RCC 7860 (cell line): ENCODE data around the gene LY6G5C.

Experiments used
- DNase-seq: peaks from one replicate; pipeline ENCODE4 v3.0.0-alpha.2; 2015; ENCODE audit warnings: low spot score
- FAIRE-seq: peaks from 2 replicates; lab custom pipeline; 2012; peaks lifted over from hg19 to GRCh38; lab: Jason Lieb, UNC

The LY6G5C gene

GRCh38 chr6:31663126-31663960 is 17.5 kb downstream of the LY6G5C start:
- DNase-seq, result no peak

DNA sequence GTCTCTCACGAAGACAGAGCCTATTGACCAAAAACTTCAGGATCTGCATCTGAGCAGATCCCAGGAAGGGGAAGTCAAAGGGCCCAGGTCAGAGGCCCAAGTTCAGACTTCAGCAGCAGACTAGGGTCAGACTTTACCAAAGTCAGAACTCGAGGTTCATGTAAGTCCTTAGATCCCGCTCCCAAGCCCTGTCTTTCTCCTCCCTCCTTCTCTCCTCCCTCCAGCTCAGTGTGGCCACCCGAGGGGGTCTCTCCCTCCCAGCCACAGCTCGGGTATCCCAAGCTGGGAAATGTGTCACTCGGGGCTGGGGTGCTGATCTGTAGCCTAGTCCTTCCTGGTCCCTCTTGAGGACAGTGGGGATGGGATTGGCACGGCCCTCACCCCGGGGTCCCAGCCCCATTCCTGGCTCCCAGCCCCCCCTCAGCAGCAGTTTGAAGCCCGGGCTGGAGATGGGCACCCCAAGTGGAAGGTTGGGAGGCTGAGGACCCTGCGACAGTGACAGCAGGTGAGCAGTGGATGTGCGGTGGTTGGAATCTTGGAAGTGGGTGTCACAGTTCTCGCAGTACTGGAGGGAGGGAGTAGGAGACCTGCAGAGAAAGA is 18.6 kb downstream of the LY6G5C start:
- no peak for FAIRE-seq
- no peak for DNase-seq

More at GRCh38 chr6:31663126-31663960, 17.5 kb downstream of the LY6G5C start:
- no peak for FAIRE-seq

DNA sequence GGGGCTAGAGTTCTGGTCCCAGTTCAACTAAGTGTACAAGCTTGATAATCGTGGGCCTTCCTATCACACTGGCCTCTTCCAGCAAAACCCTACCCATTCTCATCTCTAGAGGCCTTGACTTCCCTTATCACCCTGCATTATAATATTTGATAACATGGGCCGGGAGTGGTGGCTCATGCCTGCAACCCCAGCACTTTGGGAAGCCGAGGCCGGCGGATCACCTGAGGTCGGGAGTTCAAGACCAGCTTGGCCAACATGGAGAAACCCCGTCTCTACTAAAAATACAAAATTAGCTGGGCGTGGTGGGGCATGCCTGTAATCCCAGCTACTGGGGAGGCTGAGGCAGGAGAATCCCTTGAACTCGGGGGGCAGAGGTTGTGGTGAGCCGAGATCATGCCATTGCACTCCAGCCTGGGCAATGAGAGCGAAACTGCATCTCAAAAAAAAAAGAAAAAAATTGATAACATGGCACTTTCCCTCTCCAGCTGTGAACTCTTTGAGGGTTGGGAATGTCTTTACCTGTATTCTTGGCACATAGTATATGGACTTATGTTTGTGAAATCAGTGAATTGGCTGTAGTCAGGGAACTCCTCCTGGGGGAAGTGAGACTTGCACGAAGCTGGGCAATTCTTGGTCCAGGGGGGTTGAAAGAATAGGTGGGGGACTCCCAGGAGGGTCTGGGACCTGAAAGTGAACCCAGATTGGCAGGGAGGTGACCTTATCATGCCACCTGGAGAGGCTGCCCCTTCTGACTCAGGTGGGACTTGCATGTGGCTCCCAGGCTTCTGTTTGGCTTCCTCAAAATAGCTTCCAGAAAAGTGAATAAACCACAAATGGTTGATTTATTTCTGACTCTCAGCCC is 19.4 kb downstream of the LY6G5C start:
- no peak for DNase-seq
- no peak for FAIRE-seq

DNA sequence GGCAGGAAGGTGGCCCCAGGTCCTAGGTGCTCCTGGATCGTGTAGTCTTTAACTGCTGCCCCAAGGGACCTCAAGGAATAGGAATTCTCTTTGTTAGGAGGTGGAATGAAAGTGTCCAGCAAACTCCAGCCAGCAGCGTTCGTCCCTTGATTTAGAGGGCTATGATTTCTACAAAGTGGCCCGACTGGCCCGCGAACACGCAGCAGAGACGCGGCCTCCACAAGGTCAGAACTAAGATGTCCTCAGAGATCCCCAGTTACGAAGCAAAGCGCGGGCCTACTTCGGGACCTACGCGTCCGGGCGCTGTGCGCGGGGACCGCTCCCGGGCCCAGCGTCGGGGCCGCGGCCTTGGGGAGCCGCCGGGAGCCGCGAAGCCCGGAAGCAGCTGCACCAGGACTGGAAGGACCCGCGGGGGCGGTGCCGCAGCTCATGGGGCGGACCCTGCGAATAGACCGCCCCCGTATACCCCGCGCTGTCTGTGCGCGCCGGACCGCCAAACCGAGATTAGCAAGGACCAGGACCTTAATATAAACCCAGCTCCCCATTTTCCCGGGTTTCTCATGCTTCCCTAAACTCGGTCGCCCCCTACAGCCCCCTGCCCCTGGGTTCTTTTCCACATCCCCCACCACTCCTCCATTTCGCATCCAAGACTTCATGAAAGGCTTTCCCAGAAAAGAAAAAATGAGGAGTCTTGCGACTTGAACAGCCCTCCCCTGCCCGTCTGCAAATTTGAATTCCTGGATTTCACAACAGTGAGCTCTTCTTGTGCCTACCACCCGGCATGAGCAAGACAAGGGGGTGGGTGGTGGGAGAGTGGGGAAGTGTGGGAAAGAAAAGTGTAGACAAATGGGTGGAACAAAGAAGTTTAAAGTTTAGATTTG is 20.2 kb downstream of the LY6G5C start, which contains the start of gene C6orf47:
Gene C6orf47 (minus strand): TSS at position 398 of the 881 bp plus-strand sequence. CDS start 831 bp downstream, outside the sequence.
- no peak for FAIRE-seq

DNA sequence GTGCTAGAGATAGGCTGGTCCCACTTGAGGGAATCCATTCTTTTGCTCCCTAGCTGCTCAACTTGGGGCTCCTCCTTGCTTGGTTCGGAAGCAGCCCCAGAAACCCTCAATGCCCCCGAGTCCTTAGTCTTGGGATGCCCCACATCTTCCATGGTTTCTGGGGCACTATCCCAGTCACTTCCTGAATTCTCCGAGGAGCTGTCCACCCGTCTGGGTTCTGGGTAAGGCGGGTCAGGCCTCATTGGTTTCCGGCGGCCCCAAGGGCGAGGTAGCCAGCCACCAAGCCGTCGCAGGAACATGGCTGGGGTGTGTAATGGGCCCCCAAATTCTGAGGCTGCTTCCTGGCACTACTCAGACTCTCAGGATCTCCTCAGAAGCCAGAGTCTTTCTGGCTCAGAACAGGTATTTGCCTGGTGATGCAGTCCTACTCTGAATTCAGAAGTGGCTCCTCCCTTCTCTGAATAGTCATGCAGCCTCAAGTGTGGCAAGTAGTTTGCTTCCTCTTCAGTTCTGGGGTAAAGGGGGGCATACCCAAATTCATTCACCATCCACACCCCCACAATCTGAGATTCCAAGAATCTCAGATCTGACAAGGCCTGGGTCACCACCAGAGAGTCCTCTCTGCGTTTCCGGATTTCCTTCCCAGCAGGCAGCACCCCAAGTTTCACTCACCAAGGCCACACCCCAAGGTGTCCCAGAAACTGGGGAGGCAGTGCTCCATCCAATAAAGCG is 21.1 kb downstream of the LY6G5C start:
- DNase-seq (no peak), FAIRE-seq (no peak)

More for the DNA sequence above, 20.2 kb downstream of the LY6G5C start, which contains the start of gene C6orf47:
- peak; percentile 58 for DNase-seq

DNA sequence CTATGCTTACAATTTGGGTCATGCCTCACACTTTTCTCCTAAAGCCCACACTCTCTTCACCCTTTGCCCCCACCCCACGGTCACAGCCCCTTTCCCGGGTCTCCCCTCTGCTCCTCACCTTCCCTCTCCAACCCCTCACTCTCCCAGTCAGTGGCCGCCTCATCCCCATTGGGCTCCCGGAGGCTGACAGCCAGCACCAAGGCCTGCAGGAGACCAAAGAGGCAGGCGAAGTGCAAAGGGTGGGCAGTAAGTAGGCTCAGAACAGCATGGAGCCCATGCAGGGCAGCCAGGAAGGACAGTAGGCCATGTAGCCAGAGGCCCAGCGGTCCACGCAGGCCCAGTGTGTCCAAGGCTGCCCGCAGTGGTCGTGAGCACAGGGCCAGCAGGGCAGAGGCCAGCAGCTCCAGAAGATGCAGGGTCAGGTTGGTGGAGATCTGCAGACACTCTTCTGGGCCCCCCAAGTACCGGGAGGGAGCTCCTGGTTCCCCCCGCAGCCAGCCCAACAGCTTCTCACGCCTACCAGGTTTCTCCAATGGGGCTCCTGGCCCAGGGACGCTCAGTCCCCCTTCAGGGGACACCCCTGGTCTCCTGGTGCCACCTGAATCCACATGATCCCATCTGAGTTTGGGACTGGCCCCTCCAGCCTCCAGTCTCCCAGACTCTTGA is 21.8 kb downstream of the LY6G5C start:
- no peak for FAIRE-seq

DNA sequence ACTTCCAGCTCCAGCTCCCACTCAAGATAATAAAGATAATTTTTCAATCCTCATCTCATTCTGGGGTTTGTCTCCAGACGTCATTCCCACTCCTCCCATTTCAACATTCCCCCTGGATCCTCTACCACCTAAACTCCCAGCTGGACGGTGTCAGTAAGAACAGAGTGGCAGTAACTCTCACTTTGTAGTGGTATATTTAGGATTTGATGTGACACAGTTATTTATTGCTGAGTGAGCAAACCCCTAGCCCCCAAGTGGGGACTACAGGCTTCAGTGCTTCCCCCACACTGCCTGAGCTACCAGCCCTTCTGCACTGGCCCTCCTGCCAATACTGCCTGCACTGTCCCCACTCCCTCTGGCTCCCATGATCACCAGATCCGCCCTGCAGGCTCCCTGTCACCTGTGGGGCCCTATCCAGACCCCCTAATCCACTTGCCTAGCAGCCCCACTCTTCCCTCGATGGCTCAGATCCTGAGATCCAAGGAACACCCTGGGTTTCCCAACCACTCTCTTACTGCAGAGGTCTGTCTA is 22.6 kb downstream of the LY6G5C start:
- no peak for FAIRE-seq
- DNase-seq, result no peak

More for the DNA sequence above, 21.8 kb downstream of the LY6G5C start:
- no peak for DNase-seq

- FAIRE-seq, result no peak
Measured at GRCh38 chr6:31657406-31658157, 23.3 kb downstream of the LY6G5C start.

DNA sequence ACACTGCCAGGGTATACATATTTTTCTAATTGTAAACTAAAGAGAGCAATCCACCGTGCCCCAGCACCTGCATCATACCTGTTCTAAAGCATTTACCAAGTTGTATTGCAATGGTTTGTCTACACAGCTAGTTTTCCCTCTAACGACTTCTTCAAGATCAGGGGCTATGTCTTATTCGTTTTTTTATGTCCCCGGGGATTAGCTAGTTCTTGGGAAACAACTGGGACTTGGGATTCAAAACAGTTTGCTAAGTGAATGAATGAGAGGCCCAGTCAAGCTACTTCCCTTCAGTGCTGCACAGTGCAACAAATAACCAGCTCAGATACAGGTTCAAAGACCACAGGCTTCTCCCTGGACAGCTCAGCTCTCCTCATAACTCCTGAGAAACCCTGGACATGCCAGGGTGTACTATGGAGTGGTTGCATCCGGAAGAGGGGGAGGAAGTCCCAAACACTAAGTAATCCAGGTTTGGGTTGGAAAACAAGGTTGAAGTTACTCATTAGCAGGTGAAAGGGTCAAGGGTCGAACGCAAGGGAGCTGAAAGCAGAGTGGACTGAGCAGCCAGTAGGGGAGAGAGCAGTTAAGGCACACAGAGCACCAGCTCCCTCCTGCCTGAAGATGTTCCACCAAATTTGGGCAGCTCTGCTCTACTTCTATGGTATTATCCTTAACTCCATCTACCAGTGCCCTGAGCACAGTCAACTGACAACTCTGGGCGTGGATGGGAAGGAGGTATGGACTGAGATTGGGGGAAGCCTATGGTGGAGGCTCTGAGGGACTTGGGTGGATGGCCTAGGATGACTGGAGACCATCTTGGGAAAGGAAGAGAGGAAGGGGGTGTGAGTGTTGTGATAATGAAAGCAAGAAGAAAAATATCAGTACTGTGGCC is 25.3 kb downstream of the LY6G5C start, which contains the start of gene APOM:
Gene APOM (plus strand): TSS at position 546 of the 889 bp plus-strand sequence. CDS start 73 bp downstream, at position 619.
- DNase-seq, result no peak
- no peak for FAIRE-seq

More at GRCh38 chr6:31657406-31658157, 23.3 kb downstream of the LY6G5C start:
- no peak for DNase-seq

DNA sequence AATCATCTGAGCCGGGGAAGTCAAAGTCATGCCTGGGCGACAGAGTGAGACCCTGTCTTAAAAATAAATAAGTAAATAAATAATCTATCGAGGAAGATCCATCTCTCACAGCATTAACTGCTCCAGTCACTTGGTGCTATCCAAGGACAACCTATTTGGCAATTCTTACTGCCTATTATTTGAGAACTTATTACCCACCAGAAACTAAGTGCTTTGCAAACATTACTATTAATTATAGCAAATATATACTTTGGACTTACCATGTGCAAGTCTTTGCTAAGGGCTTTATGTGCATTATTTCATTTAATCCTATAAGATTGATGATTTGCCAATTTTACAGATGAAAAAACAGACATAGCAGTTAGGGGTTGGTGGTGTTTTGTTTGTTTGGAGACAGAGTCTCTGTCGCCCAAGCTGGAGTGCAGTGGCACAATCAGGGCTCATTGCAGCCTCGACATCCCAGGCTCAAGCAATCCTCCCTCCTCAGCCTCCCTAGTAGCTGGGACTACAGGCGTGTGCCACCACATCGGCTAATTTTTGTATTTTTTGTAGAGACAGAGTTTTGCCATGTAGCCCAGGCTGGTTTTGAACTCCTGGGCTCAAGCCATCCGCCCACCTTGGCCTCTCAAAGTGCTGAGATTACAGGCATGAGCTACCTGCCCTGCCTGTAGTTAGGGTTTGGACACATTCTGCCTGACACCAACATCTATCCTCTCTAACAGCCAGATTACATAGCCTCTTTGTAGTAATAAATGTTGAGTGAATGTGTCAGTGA is 26.1 kb downstream of the LY6G5C start:
- DNase-seq (no peak), FAIRE-seq (no peak)

DNA sequence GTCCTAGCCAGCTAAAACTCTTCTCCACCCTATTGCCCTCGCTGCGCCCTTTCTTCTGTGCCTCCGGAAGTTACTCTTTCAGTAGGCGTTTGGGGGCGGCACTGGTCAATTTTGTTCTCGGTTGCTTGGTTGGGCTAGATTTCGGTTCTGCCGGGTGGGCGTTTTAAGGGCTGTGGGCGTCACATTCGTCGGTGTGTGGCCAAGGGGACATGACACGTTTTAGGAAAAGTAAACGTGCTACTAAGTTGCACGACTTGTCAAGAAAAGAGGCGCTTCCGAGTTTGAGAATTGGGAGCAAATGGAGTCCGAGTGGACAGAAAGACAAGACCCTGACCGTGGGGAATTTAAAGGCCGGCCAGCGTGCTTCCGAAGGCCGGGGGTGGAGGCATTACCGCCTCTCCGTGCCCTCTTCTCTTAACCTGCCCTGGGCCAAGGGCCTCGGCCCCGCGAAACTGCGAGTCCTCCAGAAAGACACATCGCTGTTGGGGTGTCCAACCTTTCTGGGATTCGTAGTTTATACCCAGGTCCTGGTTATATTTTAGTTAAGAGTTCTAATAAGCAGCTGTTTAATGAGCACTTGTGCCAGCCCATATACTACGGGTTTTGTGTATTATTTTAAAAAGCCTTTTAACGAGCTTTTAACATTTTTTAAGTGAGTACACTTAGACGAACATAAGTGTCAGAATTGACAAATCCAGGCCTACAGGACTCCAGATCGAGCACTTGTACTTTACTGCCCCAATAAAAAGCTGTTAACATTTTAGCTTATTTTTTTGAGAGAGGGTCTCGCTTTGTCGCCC is 27.7 kb downstream of the LY6G5C start:
- peak; percentile 30 for FAIRE-seq
- no peak for DNase-seq

GRCh38 chr6:31651602-31652191 is 29.2 kb downstream of the LY6G5C start:
- FAIRE-seq, result no peak
- peak; percentile 51 for DNase-seq

DNA sequence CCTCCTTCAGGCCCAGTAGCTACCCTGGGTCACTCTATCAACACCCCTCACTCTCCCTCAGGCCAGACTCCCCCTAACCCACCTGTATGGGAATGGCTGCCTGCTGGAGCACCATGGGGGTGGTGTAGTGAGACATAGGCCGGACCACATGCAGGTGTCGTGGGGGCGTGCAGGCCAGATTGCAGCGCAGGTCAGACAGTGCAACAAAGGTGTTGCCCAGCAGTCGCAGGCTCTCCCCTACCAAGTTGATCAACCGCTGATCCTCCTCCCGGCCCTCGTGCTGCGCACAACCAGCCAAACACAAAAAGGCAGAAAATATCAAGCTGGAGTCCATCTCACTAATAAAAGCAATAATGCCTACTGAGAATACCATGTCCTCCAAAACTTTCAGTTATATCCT is 35.5 kb downstream of the LY6G5C start:
- FAIRE-seq, result no peak

GRCh38 chr6:31643818-31644454 is 36.9 kb downstream of the LY6G5C start:
- no peak for FAIRE-seq

More for the DNA sequence above, 35.5 kb downstream of the LY6G5C start:
- DNase-seq, result no peak

More at GRCh38 chr6:31643818-31644454, 36.9 kb downstream of the LY6G5C start:
- no peak for DNase-seq
